Astrocyte (in vitro differentiated cells and primary cell): ENCODE measurements around the gene MYZAP.

Experiments used
- CTCF ChIP-seq: IDR thresholded peaks from 2 replicates; pipeline ENCODE4 v1.5.1; 2011; ENCODE audit warnings: low read depth, mild to moderate bottlenecking, inconsistent platforms, low read length, moderate library complexity; ENCODE audit not compliant: insufficient read depth
- EZH2 ChIP-seq: IDR thresholded peaks from 2 replicates; pipeline ENCODE4 v1.6.1; 2012; ENCODE audit warnings: mild to moderate bottlenecking, low read length, inconsistent platforms; ENCODE audit not compliant: insufficient read depth

- TF ChIP-seq CTCF, result no peak
- no peak for TF ChIP-seq EZH2
Observed at GRCh38 chr15:57718309-57718708, 126.6 kb downstream of the MYZAP start.
